IMR-90 (cell line): Measurements from ENCODE around the gene HES4. TPM values are rescaled to one million over a fixed set of nuclear protein-coding genes. Genes with fewer than 3 reads are reported as not detected.

Experiments used
- ATAC-seq: fragments of 200-7000 bp; cut with Tn5 transposase; 2 replicates; pipeline ENCODE4 v1.9.1; 2020; ENCODE audit warnings: low read depth, mild to moderate bottlenecking, moderate library complexity
- BruUV-seq: library from RNA; stranded (reverse); fragments of 400-500 nt; replicated peaks from 2 replicates; lab custom pipeline; 2021; lab: Mats Ljungman, UMichigan
- CTCF ChIA-PET: fragments of 300-600 bp; formaldehyde crosslinking; extraction: SDS; loops from one replicate; lab custom pipeline; 2021; ENCODE audit warnings: antibody characterized with exemption; lab: Yijun Ruan, JAX
- POLR2A ChIA-PET: fragments of 300-600 bp; sonication (Branson Sonifier 250); formaldehyde crosslinking; loops from one replicate; lab custom pipeline; 2022; ENCODE audit warnings: antibody characterized with exemption; ENCODE audit not compliant: unreplicated experiment; lab: Charles Lee
- DNase-seq: peaks from one replicate; pipeline ENCODE4 v3.0.0; 2013
- H2AFZ ChIP-seq: replicated peaks from 2 replicates; pipeline ENCODE3; 2013; ENCODE audit warnings: low read length, mild to moderate bottlenecking; ENCODE audit not compliant: poor library complexity
- H2AK5ac ChIP-seq: 2 replicates; pipeline ENCODE4 v1.6.1; 2013; ENCODE audit warnings: low read depth, low read length, inconsistent platforms
- H2AK9ac ChIP-seq: replicated peaks from 2 replicates; pipeline ENCODE3; 2013; ENCODE audit warnings: mild to moderate bottlenecking, low read depth, low read length, moderate library complexity; ENCODE audit not compliant: poor library complexity
- H2BK120ac ChIP-seq: 2 replicates; pipeline ENCODE4 v1.6.1; 2013; ENCODE audit warnings: low read depth, low read length, inconsistent platforms
- H2BK15ac ChIP-seq: 3 replicates; pipeline ENCODE4 v1.6.1; 2013; ENCODE audit warnings: low read depth, low read length, inconsistent platforms
- H2BK20ac ChIP-seq: 2 replicates; pipeline ENCODE4 v1.6.1; 2013; ENCODE audit warnings: low read depth, mild to moderate bottlenecking, inconsistent platforms, low read length, moderate library complexity
- H2BK5ac ChIP-seq: 2 replicates; pipeline ENCODE4 v1.6.1; 2013; ENCODE audit warnings: mild to moderate bottlenecking, low read depth, low read length, inconsistent platforms; ENCODE audit not compliant: poor library complexity, severe bottlenecking
- H3K14ac ChIP-seq: replicated peaks from 2 replicates; pipeline ENCODE4 v1.6.1; 2013; ENCODE audit warnings: low read depth, low read length, inconsistent platforms
- H3K18ac ChIP-seq: 2 replicates; pipeline ENCODE4 v1.6.1; 2013; ENCODE audit warnings: low read depth, low read length, control low read depth
- H3K23ac ChIP-seq: 2 replicates; pipeline ENCODE4 v1.6.1; 2013; ENCODE audit warnings: low read depth, low read length, inconsistent platforms
- H3K27ac ChIP-seq: 2 replicates; pipeline ENCODE4 v1.5.1; 2013; ENCODE audit warnings: mild to moderate bottlenecking, control low read depth, low read length; ENCODE audit not compliant: insufficient read depth
- H3K27me3 ChIP-seq: 2 replicates; pipeline ENCODE4 v1.6.1; 2013; ENCODE audit warnings: low read length; ENCODE audit not compliant: control insufficient read depth, insufficient read depth
- H3K36me3 ChIP-seq: 2 replicates; pipeline ENCODE4 v1.6.1; 2013; ENCODE audit warnings: low read length, mixed read lengths; ENCODE audit not compliant: control insufficient read depth, insufficient read depth
- H3K4ac ChIP-seq: 2 replicates; pipeline ENCODE4 v1.6.1; 2013; ENCODE audit warnings: low read depth, low read length, inconsistent platforms
- H3K4me1 ChIP-seq: 2 replicates; pipeline ENCODE4 v1.6.1; 2013; ENCODE audit warnings: low read length, mixed read lengths; ENCODE audit not compliant: control insufficient read depth, insufficient read depth
- H3K4me2 ChIP-seq: 2 replicates; pipeline ENCODE4 v1.6.1; 2013; ENCODE audit warnings: low read depth, mild to moderate bottlenecking, control low read depth, low read length, moderate library complexity
- H3K4me3 ChIP-seq: 2 replicates; pipeline ENCODE4 v1.5.1; 2013; ENCODE audit warnings: low read depth, mild to moderate bottlenecking, control low read depth, low read length, moderate library complexity; ENCODE audit not compliant: insufficient read depth
- H3K56ac ChIP-seq: 2 replicates; pipeline ENCODE4 v1.6.1; 2013; ENCODE audit warnings: low read length, inconsistent platforms; ENCODE audit not compliant: insufficient read depth; ENCODE audit errors: extremely low read depth
- H3K79me1 ChIP-seq, 2 experiments: 2 replicates each; pipeline ENCODE4 v1.6.1; 2013; ENCODE audit warnings: low read length in 2 of 2, inconsistent platforms in 1 of 2, low read depth in 1 of 2
- H3K9ac ChIP-seq: 2 replicates; pipeline ENCODE4 v1.6.1; 2013; ENCODE audit warnings: low read depth, low read length, control low read depth
- H3K9me1 ChIP-seq: 2 replicates; pipeline ENCODE4 v1.6.1; 2013; ENCODE audit warnings: low read length, inconsistent platforms; ENCODE audit not compliant: insufficient read depth
- H3K9me3 ChIP-seq: 2 replicates; pipeline ENCODE4 v1.6.1; 2013; ENCODE audit warnings: low read length; ENCODE audit not compliant: control insufficient read depth, insufficient read depth
- H4K20me1 ChIP-seq: 2 replicates; pipeline ENCODE4 v1.6.1; 2013; ENCODE audit warnings: low read length, inconsistent platforms; ENCODE audit not compliant: insufficient read depth
- H4K5ac ChIP-seq: 2 replicates; pipeline ENCODE4 v1.6.1; 2013; ENCODE audit warnings: mild to moderate bottlenecking, low read depth, low read length, control low read depth
- H4K8ac ChIP-seq, 2 experiments: 2 replicates each; pipeline ENCODE4 v1.6.1; 2013; ENCODE audit warnings: low read depth in 2 of 2, low read length in 2 of 2, control low read depth in 1 of 2, inconsistent platforms in 1 of 2
- H4K91ac ChIP-seq: 2 replicates; pipeline ENCODE4 v1.6.1; 2013; ENCODE audit warnings: low read depth, low read length, inconsistent platforms; ENCODE audit not compliant: insufficient read depth
- CEBPB ChIP-seq: IDR thresholded peaks from 2 replicates; pipeline ENCODE4 v1.6.1; 2012; ENCODE audit warnings: low read depth, low read length, improper control_type of control experiment
- RCOR1 ChIP-seq: IDR thresholded peaks from 2 replicates; pipeline ENCODE4 v1.6.1; 2012; ENCODE audit warnings: mild to moderate bottlenecking, low read length, improper control_type of control experiment; ENCODE audit not compliant: insufficient replicate concordance
- WGBS, 2 experiments: methylation state at CpG; one replicate each; pipeline versions ENCODE4 v1.1.5 to v1.1.7; 2013; ENCODE audit warnings: missing lambda C conversion rate in 2 of 2; ENCODE audit not compliant: insufficient read length in 1 of 2; ENCODE audit errors: extremely low coverage in 2 of 2; 5-methylcytosine and 5-hydroxymethylcytosine counted together
- dilution Hi-C: fragments of 300-500 bp; cut with HindIII; formaldehyde crosslinking; loops from one replicate; pipeline ENCODE4 v1.14.3; 2018; ENCODE audit warnings: low sequenced_read_pairs; ENCODE audit not compliant: unreplicated experiment
- in situ Hi-C: fragments of 300-500 bp; cut with MboI; formaldehyde crosslinking; loops from 3 replicates; pipeline ENCODE4 v1.14.3; 2019; ENCODE audit warnings: low sequenced_read_pairs, inconsistent platforms, mixed read lengths
- intact Hi-C: fragments of 100-400 bp; cut with micrococcal nuclease; formaldehyde crosslinking; loops from 2 replicates; pipeline ENCODE4 v1.10.0; 2022
- polyA plus RNA-seq, 3 experiments: library from polyadenylated mRNA; depleted of rRNA; stranded (reverse); fragments of >200 nt; gene quantifications; 2 replicates each; pipeline ENCODE4 v1.2.3, GENCODE V29; 2012; ENCODE audit warnings: low replicate concordance in 1 of 3
- total RNA-seq: library from RNA; depleted of rRNA; stranded (reverse); fragments of >200 nt; gene quantifications from 2 replicates; pipeline ENCODE4 v1.2.3, GENCODE V29; 2012

HES4 gene
- total and polyA plus RNA-seq, 2 of the 4 experiments (the other 2 are of a cell fraction) = 1.4 to 11.7 TPM

DNA sequence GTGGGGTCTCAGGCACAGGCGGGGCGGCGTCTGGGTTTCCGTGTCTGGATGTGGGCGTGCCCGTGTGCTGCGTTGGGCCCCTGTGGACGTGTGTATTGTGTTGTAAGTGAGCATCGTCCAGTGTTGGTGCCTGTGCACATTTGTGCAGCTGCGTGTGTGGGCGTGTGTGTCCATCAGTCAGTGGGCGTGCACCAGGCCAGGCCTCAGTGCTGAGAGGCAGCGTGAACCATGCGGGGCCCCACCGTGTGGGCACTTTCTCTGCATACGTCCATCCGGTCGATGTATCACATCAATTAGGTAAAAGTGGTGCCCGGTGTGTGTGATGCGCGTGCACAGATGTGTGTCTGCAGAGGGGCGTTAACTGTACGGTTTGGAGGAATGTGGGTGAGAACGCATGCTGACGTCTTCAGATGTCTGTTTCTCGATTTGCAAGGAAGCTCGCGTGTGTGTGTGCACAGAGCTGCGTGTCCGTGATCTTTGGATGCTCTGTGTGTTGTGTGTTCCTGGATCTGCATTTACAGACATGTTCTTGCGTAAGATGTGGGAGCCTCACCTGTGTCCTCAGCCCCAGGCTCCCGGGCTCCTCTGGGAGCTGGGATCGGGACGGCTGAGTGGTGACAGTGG, 44.7 kb upstream of the HES4 start:
- in situ Hi-C loops = no loop called here
- CTCF ChIA-PET = no interaction called here

More for the DNA sequence above, 44.7 kb upstream of the HES4 start:
- peaks cover 7% of the 10 kb centered on the region for H3K4me1 ChIP-seq
- H3K9me3 ChIP-seq = no peaks in the 10 kb centered on the region
- H3K9me1 ChIP-seq = no peaks in the 10 kb centered on the region
- no peak overlapping the region for H2BK20ac ChIP-seq
- intact Hi-C loops = no loop called here
- ATAC-seq = no peak
- no peak overlapping the region for H3K23ac ChIP-seq
- peaks cover 0 to 13% of the 10 kb centered on the region in 2 experiments; a peak in 1 of 4 replicates for H3K79me1 ChIP-seq
- no TSS peak for BruUV-seq
- TF ChIP-seq RCOR1 (no peak), CEBPB (peak; percentile 45)
- H2BK5ac ChIP-seq = no peak overlapping the region
- no peak overlapping the region for H4K8ac ChIP-seq
- peaks cover 22% of the 10 kb centered on the region for H4K20me1 ChIP-seq
- no peak overlapping the region for H2AK9ac ChIP-seq
- H4K5ac ChIP-seq = no peak overlapping the region
- H2AK5ac ChIP-seq = no peak overlapping the region
- H3K56ac ChIP-seq = no peak overlapping the region
- no peak overlapping the region for H3K9ac ChIP-seq
- H3K27ac ChIP-seq = no peak overlapping the region
- no peak overlapping the region for H4K91ac ChIP-seq
- H3K4ac ChIP-seq = no peak overlapping the region
- H3K4me3 ChIP-seq = no peak overlapping the region
- no peak overlapping the region for H3K18ac ChIP-seq
- peak overlapping the region; percentile 24 for H2AFZ ChIP-seq
- WGBS, 2 experiments = 94% methylated on average over 24 of the region's 34 CpGs; no CpG with 5 or more reads in 1 of the 2 experiments
- no peak overlapping the region for H3K14ac ChIP-seq
- peaks cover 59% of the 10 kb centered on the region for H3K36me3 ChIP-seq
- H3K4me2 ChIP-seq = no peak overlapping the region
- no peak for DNase-seq
- POLR2A ChIA-PET = no interaction called here
- no peaks in the 10 kb centered on the region for H3K27me3 ChIP-seq
- no peak overlapping the region for H2BK15ac ChIP-seq
- no peak overlapping the region for H2BK120ac ChIP-seq
- dilution Hi-C loops = no loop called here
